ENCODE results near the gene SLCO2B1.

The SLCO2B1 gene

GRCh38 chr11:75161506-75162095, 10.7 kb downstream of the SLCO2B1 start:
- no peak for DNase-seq (ENCODE audit: low read depth)

DNA sequence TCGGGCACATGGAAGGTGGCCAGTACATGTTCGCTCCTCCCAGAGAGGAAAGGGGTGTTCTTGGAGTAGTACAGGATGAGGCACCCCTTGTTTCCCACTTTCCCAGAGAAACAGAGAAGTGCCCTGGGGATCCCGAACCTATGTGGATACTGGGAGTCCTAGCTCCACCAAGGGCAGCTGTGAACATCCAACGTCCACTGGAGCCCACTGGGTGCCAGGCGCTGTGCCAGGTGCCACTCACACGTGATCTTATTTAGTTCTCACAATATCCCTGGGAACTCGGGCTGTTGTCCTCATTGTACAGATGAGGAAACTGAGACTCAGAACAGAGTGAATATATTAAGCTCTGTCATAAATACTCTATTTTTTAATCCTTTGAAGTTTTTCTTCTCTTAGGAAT, 12.0 kb downstream of the SLCO2B1 start:
- no peak for DNase-seq (ENCODE audit: low read depth)

GRCh38 chr11:75163921-75164849, 13.3 kb downstream of the SLCO2B1 start:
- no peak for DNase-seq (ENCODE audit: low read depth)

GRCh38 chr11:75165721-75166120, 14.8 kb downstream of the SLCO2B1 start:
- no peak for DNase-seq (ENCODE audit: low read depth)

DNA sequence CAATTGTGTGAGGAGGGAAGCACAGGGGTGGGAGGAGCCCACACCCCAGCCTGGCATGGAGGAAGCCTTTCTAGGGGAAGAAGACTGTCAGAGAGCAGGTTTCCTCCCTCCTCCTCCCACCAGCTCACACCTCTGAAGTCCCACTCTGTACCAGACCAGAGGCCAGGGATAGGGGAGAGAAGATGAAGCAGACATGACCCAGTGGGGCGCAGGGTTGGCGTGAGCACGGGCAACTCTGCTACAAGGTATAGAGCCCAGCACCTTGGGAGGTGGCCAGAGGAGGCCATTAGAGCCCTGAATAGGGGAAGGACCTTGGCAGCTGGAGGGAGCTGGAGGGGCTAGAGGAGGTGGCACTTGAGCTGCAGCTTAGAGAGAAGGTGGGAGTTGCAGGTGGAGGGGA, 15.9 kb downstream of the SLCO2B1 start:
- DNase-seq (ENCODE audit: low read depth): no peak

- no peak for DNase-seq (ENCODE audit: low read depth)
These were observed 16.7 kb downstream of the SLCO2B1 start for GRCh38 chr11:75167617-75168016.

DNA sequence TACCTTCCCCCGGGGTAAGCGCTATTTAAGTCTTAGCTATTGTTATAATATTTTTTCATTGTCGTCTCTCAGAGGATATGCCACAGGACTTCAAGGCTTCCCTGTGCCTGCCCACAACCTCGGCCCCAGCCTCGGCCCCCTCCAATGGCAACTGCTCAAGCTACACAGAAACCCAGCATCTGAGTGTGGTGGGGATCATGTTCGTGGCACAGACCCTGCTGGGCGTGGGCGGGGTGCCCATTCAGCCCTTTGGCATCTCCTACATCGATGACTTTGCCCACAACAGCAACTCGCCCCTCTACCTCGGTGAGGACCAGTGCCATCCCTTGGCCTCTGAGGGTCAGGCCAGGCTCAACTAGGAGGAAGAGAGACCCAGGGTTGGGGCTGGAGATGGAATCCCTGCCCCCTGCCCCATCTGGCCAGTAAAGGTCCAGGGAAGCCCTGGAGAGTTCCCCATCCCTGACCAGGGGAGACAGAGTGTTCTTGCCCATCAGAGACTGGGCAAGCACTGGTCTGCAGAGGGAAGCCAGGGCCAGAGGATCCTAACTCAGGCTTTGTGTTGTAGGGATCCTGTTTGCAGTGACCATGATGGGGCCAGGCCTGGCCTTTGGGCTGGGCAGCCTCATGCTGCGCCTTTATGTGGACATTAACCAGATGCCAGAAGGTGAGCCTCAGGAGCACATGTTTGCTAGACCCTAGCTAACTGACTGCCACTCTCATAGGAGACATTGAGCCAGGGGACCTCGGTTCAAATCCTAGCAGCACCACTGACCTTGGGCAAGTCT, 18.4 kb downstream of the SLCO2B1 start:
- DNase-seq (ENCODE audit: low read depth): no peak

- no peak for DNase-seq (ENCODE audit: low read depth)
These were observed 19.8 kb downstream of the SLCO2B1 start for GRCh38 chr11:75170516-75171201.

DNA sequence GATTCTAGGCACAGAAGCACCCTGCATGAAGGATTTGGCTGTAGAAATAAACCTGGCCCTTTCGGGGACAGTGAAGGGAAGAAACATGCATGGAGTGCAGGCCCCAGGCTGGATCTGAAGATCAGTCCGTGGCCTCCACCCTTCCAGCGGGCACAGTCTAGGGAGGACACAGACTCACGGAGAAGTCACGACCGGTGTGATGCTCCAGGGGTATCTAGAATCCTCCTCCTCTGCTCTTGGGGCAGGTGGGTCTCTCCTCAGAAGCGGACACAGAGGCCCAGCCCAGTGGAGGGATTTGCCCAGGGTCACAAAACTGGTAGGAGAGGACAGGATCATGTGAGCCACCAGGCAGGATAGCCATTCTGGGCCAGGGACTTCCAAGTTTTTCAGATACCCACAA, 22.4 kb downstream of the SLCO2B1 start:
- DNase-seq (ENCODE audit: low read depth): no peak

DNA sequence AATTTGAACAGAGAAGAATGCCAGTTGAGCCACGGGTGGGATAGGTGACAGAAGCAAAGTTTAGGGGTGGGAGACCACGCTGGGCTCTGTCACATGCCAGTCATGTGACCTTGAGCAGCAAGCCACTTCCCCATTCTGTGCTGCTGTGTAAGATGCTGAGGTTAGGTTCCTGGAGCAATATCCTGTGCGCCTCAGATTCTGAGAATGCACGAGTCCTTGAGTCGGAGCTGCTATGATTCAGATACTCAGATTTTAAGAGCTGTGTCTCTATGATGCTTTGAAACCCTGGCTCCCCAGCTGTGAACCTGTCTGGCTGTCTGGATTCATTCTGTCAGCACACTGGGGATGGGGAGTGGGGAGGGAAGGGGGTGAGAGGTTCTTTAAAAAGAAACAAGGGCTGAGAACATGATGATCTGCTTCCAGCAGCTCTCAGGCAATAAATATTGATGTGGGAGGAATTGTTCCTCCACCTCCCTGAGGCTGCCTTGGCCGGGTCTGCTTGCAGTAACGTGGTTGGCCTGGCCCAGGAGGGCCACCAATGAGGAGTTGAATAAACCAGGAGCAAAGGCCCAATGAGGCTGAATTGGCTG, 24.0 kb downstream of the SLCO2B1 start:
- no peak for DNase-seq (ENCODE audit: low read depth)

GRCh38 chr11:75182664-75183063, 31.8 kb downstream of the SLCO2B1 start:
- no peak for DNase-seq (ENCODE audit: low read depth)

DNA sequence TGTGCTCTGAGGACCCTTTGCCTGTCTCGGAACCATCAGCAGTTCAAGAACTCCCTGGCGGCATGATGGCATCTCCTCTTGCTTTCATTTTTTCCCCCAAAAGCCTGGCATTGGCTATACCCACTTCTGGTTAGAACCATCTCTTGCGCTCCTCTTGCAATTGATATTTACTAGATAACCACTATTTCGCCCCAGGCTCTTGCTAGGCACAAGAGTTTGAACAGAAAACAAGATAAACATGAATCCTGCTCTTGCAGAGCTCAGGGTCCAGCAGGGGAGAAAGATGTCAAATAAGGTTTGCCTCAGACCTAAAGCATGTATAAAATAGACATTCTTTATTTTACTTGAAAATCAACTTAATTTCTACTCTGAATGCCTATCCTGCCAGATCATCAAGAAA, 33.1 kb downstream of the SLCO2B1 start:
- DNase-seq (ENCODE audit: low read depth): no peak

- no peak for DNase-seq (ENCODE audit: low read depth)
These were observed 34.0 kb downstream of the SLCO2B1 start for GRCh38 chr11:75184757-75185425.

DNA sequence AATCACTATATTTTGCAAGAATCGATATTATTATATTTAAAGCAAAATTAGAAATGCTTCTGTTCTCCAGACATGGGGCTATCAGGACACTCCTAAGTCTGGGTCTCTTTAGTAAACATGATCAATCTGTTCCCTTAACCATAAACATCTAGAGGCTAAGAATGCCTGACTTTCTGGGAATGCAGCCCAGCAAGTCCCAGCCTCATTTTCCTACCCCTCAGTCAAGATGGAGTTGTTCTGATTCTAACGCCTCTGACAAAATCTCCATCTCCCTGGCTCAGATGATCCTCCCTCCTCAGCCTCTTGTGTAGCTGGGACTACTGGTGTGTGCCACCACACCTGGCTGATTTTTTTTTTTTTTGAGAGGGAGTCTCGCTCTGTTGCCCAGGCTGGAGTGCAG, 35.0 kb downstream of the SLCO2B1 start:
- no peak for DNase-seq (ENCODE audit: low read depth)

GRCh38 chr11:75186999-75187398, 36.1 kb downstream of the SLCO2B1 start:
- no peak for DNase-seq (ENCODE audit: low read depth)

GRCh38 chr11:75188671-75189070, 37.8 kb downstream of the SLCO2B1 start:
- DNase-seq (ENCODE audit: low read depth): no peak

DNA sequence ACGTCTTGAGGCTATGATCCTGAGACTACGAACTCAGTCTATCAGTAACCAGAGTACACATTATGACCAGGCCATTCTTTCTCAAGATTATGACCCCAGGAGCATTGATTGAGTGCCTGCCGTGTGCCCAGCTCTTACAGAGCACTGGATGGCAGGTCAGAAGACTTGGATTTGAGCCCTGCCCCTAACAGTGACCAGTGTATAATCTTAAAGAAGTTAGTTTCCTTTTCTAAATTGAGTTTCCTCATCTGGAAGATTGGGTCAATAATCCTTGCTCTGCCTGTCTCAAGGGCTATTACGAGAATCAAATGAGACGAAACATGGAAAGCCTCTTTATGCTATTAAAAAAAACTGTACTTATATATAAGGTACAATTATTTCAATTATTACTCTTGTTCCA, 38.2 kb downstream of the SLCO2B1 start:
- DNase-seq (ENCODE audit: low read depth): no peak

GRCh38 chr11:75189911-75190310, 39.0 kb downstream of the SLCO2B1 start:
- no peak for DNase-seq (ENCODE audit: low read depth)

DNA sequence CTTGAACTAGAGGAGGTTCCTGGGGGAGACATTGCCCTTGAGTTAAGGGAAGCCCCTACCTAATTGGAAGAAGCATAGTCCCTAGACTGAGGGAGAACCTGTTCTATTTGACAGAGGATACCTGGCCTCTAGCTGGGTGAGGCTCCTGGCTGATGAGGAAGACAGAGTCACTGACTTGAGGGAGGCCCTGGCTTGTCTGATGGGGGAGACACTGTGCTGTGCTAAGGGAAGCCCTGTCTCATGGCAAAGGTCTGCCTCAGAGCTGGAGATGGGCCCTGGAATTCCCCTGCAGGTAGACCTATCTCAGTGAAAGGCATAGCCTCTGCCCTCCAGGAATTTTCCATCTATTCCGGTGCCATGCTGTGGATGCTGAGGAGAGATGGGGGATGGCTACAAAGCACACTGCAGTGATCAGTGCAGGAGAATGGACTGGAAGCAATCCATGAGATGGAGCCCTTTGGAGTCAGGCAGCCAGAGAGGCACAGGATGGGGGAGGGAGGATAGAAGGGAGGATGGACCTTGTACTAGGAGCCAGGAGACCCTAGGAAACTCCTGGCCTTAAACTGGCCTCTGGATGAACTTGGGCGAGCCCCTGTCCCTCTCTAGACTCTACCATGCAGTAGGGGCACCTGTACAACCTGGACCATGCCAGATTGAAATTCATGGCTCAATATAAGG, 39.9 kb downstream of the SLCO2B1 start:
- DNase-seq (ENCODE audit: low read depth): no peak

DNA sequence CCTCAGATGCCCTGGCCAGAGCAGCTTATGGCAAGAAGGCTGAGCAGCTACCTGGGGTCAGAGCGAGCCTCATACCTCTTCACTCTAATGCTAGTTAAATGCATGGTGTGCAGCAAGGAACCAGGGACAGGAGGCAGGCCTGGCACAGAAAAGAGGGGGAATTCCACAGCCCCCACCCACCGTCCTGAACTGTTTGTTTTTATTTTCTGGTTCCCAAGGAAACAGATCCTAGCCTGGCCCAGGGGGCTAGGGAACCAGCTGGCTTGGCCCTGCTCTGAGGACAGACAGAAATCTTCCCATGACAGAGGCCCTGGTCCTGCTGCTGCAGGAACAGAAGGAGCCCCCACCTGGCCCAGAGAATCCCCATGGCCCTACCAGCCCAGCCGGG, 40.4 kb downstream of the SLCO2B1 start:
- no peak for DNase-seq (ENCODE audit: low read depth)

DNA sequence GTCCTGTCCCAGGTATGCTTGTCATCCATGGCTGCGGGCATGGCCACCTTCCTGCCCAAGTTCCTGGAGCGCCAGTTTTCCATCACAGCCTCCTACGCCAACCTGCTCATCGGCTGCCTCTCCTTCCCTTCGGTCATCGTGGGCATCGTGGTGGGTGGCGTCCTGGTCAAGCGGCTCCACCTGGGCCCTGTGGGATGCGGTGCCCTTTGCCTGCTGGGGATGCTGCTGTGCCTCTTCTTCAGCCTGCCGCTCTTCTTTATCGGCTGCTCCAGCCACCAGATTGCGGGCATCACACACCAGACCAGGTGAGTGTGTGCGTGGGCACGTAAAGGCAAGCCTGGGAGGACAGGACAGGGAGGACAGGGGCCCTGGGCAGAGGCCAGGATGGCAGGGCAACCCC, 42.4 kb downstream of the SLCO2B1 start:
- no peak for DNase-seq (ENCODE audit: low read depth)
